ENCODE measurements around the gene AK8.

- TF ChIP-seq POLR2A (IDR thresholded peaks at IDR 0.05) (no peak), CTCF (IDR thresholded peaks at IDR 0.05) (no peak), POLR2AphosphoS5 (IDR thresholded peaks at IDR 0.05; ENCODE audit: insufficient read depth in 1 of 2, low read depth in 1 of 2) (no peak)
Measured at GRCh38 chr9:132697230-132697629, 180.9 kb downstream of the AK8 start.

Measured in vagina (tissue), 2 donors.